IPS-18a (cell line): ENCODE results near the gene RECQL5.

Source experiments
- H3K27ac ChIP-seq: one replicate; pipeline ENCODE4 v1.5.1; 2013; ENCODE audit warnings: low read length
- H3K27me3 ChIP-seq: one replicate; pipeline ENCODE4 v1.6.1; 2013; ENCODE audit warnings: mild to moderate bottlenecking, low read length; ENCODE audit not compliant: control insufficient read depth, insufficient read depth
- H3K36me3 ChIP-seq: one replicate; pipeline ENCODE4 v1.6.1; 2013; ENCODE audit warnings: low read depth, low read length; ENCODE audit not compliant: control insufficient read depth
- H3K4me1 ChIP-seq: one replicate; pipeline ENCODE4 v1.6.1; 2013; ENCODE audit warnings: low read depth, low read length; ENCODE audit not compliant: control insufficient read depth
- H3K4me3 ChIP-seq: one replicate; pipeline ENCODE4 v1.5.1; 2013; ENCODE audit warnings: low read length
- H3K9ac ChIP-seq: one replicate; pipeline ENCODE4 v1.6.1; 2013; ENCODE audit warnings: mild to moderate bottlenecking, low read length, moderate library complexity
- H3K9me3 ChIP-seq: one replicate; pipeline ENCODE4 v1.6.1; 2013; ENCODE audit warnings: low read depth, low read length; ENCODE audit not compliant: control insufficient read depth

Gene RECQL5

DNA sequence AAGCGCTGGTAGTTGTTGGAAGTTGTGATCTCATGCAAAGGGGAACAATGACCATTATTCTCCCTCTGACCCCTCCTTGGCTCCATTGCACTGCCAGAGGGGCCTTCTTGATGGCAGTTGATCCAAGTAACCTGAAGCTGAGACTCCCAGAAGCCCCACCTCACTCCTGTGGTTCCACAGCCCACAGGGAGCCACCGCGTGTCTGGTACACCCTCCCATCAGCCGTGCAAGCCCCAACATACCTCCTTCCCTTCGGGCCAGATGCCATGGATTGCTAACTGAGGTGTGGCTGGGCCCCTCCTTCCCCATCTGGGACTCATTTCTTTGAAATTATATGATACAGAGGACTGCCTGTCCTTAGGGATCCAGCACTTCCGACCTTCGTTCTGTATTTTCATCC lies 18.0 kb upstream of the RECQL5 start:
- no peak overlapping the region for H3K9ac ChIP-seq
- no peaks in the 10 kb centered on the region for H3K36me3 ChIP-seq
- no peaks in the 10 kb centered on the region for H3K4me1 ChIP-seq
- no peaks in the 10 kb centered on the region for H3K9me3 ChIP-seq
- no peak overlapping the region for H3K27ac ChIP-seq
- no peak overlapping the region for H3K4me3 ChIP-seq
- no peaks in the 10 kb centered on the region for H3K27me3 ChIP-seq

DNA sequence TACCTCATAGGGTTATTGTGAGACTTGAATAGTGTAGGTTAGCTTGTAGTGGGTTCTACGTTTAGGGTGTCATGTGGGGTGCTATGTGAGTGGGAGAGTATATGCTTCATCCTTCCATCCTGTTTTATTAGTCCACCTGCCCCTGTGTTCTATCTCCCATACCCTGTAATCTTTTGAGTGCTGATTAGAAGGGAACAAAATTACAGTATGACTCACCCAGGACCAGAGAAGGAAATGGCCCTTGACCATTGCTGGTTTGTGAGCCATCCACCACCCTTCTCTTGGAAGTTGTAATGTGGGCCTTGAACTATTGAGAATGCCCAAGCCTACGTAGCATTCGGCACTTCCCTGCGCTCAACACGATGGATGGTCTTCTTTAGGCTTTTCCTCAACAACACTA lies 17.3 kb upstream of the RECQL5 start:
- H3K9ac ChIP-seq: no peak overlapping the region
- no peak overlapping the region for H3K4me3 ChIP-seq
- H3K27me3 ChIP-seq: no peaks in the 10 kb centered on the region
- no peaks in the 10 kb centered on the region for H3K9me3 ChIP-seq
- peaks cover 2% of the 10 kb centered on the region for H3K36me3 ChIP-seq
- no peak overlapping the region for H3K27ac ChIP-seq
- no peaks in the 10 kb centered on the region for H3K4me1 ChIP-seq

DNA sequence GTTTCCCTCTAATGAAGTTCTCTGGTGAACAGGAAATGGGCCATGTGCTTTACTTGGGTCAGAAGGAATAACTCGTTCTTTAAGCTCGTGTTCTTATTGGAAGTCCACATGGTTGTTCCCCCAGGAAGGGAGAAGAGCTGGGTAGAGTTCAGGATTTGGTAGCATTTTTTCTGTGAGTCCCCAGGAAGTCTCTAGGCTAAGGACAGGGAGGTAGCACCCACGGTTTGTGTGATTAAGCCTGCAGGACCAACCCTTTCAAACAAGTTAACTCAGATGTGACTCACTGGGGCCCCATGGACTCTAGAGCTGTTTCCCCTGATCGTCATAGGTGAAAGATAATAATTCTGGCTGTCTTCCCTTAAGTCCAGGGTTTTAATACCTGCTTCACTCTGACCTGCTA lies 16.6 kb upstream of the RECQL5 start:
- Histone ChIP-seq H3K9ac (no peak overlapping the region), H3K4me3 (no peak overlapping the region), H3K27ac (no peak overlapping the region), H3K4me1 (no peaks in the 10 kb centered on the region), H3K36me3 (peaks cover 4% of the 10 kb centered on the region), H3K27me3 (no peaks in the 10 kb centered on the region), H3K9me3 (no peaks in the 10 kb centered on the region)

DNA sequence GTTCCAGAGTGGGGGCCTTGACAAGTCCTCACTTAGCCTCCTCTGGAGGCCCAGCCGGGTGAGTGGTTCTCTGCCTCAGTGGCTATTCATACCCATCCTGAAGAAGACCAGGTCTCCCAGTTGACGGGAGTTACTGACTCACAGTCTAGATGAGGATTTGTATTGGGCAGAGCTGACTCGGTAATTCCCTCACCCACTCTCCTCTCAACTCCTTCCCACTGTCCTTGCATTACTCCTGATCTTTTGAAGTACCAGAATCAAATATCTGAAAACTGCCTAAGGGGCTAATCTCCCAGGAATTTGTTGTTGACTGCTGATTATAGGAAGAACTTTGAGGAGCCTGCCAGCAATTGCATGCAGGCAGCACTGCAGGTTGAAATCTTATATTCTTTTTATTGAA lies 14.3 kb upstream of the RECQL5 start:
- no peak overlapping the region for H3K27ac ChIP-seq
- H3K36me3 ChIP-seq: peaks cover 12% of the 10 kb centered on the region
- H3K9me3 ChIP-seq: no peaks in the 10 kb centered on the region
- H3K9ac ChIP-seq: no peak overlapping the region
- no peaks in the 10 kb centered on the region for H3K4me1 ChIP-seq
- no peak overlapping the region for H3K4me3 ChIP-seq
- H3K27me3 ChIP-seq: no peaks in the 10 kb centered on the region

- Histone ChIP-seq H3K9me3 (no peaks in the 10 kb centered on the region), H3K36me3 (peaks cover 17% of the 10 kb centered on the region), H3K4me3 (no peak overlapping the region), H3K27ac (no peak overlapping the region), H3K9ac (no peak overlapping the region), H3K4me1 (no peaks in the 10 kb centered on the region), H3K27me3 (no peaks in the 10 kb centered on the region)
These were observed 13.5 kb upstream of the RECQL5 start for GRCh38 chr17:75680431-75680830.

DNA sequence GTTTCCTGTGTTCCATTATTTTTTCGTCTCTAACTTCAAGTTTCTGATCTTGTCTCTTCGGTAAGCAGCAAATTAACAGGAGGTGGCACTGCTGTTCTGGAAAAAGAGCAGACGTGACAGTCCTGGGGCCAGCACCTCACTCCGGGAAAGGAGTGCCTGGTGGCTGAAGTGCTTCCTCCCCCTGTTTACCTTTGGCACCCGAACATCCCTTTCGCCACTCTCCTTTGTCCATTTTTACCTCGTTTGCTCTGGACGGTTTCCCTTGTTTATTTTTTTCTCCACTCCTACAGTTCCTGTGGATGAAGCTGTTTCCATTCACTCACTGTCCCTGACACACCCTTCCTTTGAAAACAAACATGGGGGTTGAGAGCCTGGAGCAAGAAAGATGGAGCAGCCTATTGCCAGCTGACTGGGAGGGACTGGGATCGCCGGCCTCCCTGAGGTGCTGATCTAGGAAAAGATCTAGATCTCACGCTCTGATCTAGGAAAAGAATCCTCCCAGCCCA lies 12.8 kb upstream of the RECQL5 start:
- H3K4me1 ChIP-seq: no peaks in the 10 kb centered on the region

GRCh38 chr17:75676461-75676860 lies 9.5 kb upstream of the RECQL5 start:
- Histone ChIP-seq H3K4me3 (no peak overlapping the region), H3K27me3 (no peaks in the 10 kb centered on the region), H3K9ac (no peak overlapping the region), H3K27ac (no peak overlapping the region), H3K4me1 (no peaks in the 10 kb centered on the region), H3K9me3 (no peaks in the 10 kb centered on the region), H3K36me3 (peaks cover 34% of the 10 kb centered on the region)

More for the DNA sequence above, 12.8 kb upstream of the RECQL5 start:
- Histone ChIP-seq H3K9me3 (no peaks in the 10 kb centered on the region), H3K9ac (no peak overlapping the region), H3K27me3 (no peaks in the 10 kb centered on the region), H3K27ac (no peak overlapping the region), H3K36me3 (peaks cover 17% of the 10 kb centered on the region), H3K4me3 (no peak overlapping the region)

DNA sequence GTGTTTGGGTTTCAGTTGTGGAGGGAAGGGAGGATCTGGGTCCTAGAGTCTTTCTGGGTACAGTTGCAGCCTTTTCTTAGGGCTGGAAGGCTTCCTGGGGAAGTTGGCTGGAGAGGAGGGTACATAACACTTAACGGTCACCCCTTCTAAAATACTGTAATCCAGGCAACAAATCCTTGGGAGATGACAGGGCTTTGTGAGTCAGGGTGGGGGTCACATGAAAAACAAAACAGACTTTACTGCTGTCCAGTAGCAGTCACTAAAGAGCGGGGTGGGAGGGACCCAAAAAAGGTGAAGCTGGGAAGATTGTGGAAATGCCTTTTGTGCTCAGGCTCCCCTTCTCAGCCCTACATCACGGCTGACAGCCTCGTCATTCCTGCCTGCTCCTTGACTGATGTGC lies 6.5 kb upstream of the RECQL5 start:
- Histone ChIP-seq H3K9ac (no peak overlapping the region), H3K27me3 (no peaks in the 10 kb centered on the region), H3K36me3 (peaks cover 52% of the 10 kb centered on the region), H3K9me3 (no peaks in the 10 kb centered on the region), H3K4me3 (no peak overlapping the region), H3K27ac (no peak overlapping the region), H3K4me1 (no peaks in the 10 kb centered on the region)

DNA sequence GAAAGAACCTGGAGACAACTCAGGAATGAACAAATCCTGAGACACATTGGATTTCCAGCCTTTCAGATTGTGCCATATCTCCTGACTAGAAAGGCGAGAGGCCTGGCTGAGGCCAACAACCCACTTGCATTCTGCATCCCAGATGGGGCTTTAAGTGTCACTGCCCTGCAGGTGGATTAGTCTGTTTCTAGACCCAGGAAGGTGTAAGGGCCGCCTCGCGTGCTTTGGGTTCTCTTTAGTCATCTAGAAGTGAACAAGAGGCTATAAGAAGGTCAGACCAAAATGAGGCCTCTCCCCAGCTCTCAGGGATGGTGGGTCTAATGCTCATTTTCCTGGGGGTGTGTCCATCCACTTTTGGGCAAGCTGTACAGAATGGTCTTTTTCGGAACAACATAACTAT lies 5.1 kb upstream of the RECQL5 start:
- Histone ChIP-seq H3K4me3 (no peak overlapping the region), H3K36me3 (peaks cover 49% of the 10 kb centered on the region), H3K27me3 (no peaks in the 10 kb centered on the region), H3K4me1 (peaks cover 5% of the 10 kb centered on the region), H3K27ac (no peak overlapping the region), H3K9me3 (no peaks in the 10 kb centered on the region), H3K9ac (no peak overlapping the region)

- no peak overlapping the region for H3K4me3 ChIP-seq
- no peaks in the 10 kb centered on the region for H3K9me3 ChIP-seq
- H3K27me3 ChIP-seq: no peaks in the 10 kb centered on the region
- no peak overlapping the region for H3K27ac ChIP-seq
- no peak overlapping the region for H3K9ac ChIP-seq
- peaks cover 5% of the 10 kb centered on the region for H3K4me1 ChIP-seq
- peaks cover 42% of the 10 kb centered on the region for H3K36me3 ChIP-seq
These were observed 3.9 kb upstream of the RECQL5 start for GRCh38 chr17:75670868-75671267.

GRCh38 chr17:75668489-75668888 lies 1.5 kb upstream of the RECQL5 start:
- Histone ChIP-seq H3K4me1 (peaks cover 5% of the 10 kb centered on the region), H3K27me3 (no peaks in the 10 kb centered on the region), H3K9me3 (no peaks in the 10 kb centered on the region), H3K4me3 (peak overlapping the region; percentile 100), H3K27ac (no peak overlapping the region), H3K36me3 (peaks cover 38% of the 10 kb centered on the region), H3K9ac (peak overlapping the region; percentile 95)

DNA sequence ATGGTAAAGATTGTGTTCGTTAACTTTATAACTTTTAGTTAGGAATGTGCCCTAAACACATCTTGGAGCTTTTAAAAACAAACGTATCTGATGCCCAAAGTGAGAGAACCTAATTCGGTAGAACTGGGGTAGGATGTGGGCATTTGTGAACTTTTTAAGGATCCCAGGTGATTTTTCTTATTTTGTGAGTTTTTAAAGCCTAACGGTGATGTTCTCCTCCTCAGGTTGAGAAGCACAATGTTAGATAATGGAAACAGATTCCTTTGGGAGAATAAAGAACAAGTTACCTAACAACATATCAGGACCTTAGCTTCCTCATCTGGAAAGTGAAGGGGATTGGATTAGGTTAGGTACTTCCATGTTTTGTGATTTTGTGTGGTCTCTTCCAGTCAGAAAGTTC lies 871 bp upstream of the RECQL5 start:
- H3K4me1 ChIP-seq: peaks cover 5% of the 10 kb centered on the region
- peak overlapping the region; percentile 95 for H3K9ac ChIP-seq
- H3K4me3 ChIP-seq: peak overlapping the region; percentile 100
- no peaks in the 10 kb centered on the region for H3K9me3 ChIP-seq
- H3K27ac ChIP-seq: peak overlapping the region; percentile 88
- H3K27me3 ChIP-seq: no peaks in the 10 kb centered on the region
- peaks cover 38% of the 10 kb centered on the region for H3K36me3 ChIP-seq
